Ovary (tissue), 9 donors: ENCODE measurements around the gene PCDHGA1. TPM values are rescaled to one million over a fixed set of nuclear protein-coding genes. Genes with fewer than 3 reads are reported as not detected.
"Not testable (repeated sequence)": the region's sequence is repeated elsewhere in the genome, so short reads cannot be mapped to it uniquely, and the experiment has no call there.

Experiments
- DNase-seq, 5 donors: peaks; one replicate each; pipeline ENCODE4 v3.0.0-alpha.2; 2019 to 2020
- H3K27ac ChIP-seq, 2 donors: fragments of 200-600 bp; one replicate each; pipeline versions ENCODE4 v1.5.1 to v1.8.0; 2019 to 2022
- H3K27me3 ChIP-seq: fragments of 200-600 bp; one replicate; pipeline ENCODE4 v1.8.0; 2022
- H3K36me3 ChIP-seq: fragments of 200-600 bp; sonication (generic); one replicate; pipeline ENCODE4 v1.5.1; 2019
- H3K4me1 ChIP-seq: one replicate; pipeline ENCODE4 v1.8.1; 2013; ENCODE audit warnings: mild to moderate bottlenecking, moderate library complexity; ENCODE audit not compliant: insufficient read depth
- H3K4me3 ChIP-seq: fragments of 200-600 bp; sonication (generic); one replicate; pipeline ENCODE4 v1.5.1; 2017
- H3K9me3 ChIP-seq, 2 donors: fragments of 200-600 bp in 1 of 2; sonication (generic) in 1 of 2; one replicate each; pipeline versions ENCODE4 v1.5.1 to v1.8.1; 2013 to 2019; ENCODE audit warnings: mild to moderate bottlenecking in 1 of 2, moderate library complexity in 1 of 2
- CTCF ChIP-seq, 3 donors: fragments of 450-650 bp in 2 of 3; fragments of 200-600 bp in 1 of 3; IDR thresholded peaks; one replicate each; pipeline versions ENCODE4 v1.5.1 to v1.8.0; 2016 to 2022; ENCODE audit warnings: antibody characterized with exemption in 3 of 3, mild to moderate bottlenecking in 1 of 3
- EP300 ChIP-seq: sonication (generic); formaldehyde crosslinking; IDR thresholded peaks from one replicate; pipeline ENCODE4 v1.6.1; 2017; ENCODE audit warnings: antibody characterized with exemption
- POLR2A ChIP-seq: fragments of 450-650 bp; IDR thresholded peaks from one replicate; pipeline ENCODE4 v1.6.1; 2017; ENCODE audit warnings: antibody characterized with exemption, mild to moderate bottlenecking, moderate library complexity
- whole genome bisulfite sequencing, 3 donors: extraction: QIAGEN DNeasy Blood & Tissue Kit in 1 of 3; methylation state at CpG; one replicate each; pipeline versions ENCODE4 v1.1.5 to v1.1.7; 2013 to 2017; 5-methylcytosine and 5-hydroxymethylcytosine counted together
- intact Hi-C, 4 donors: fragments of 100-400 bp; cut with DNase I; formaldehyde crosslinking; loops; one replicate each; pipeline versions ENCODE4 v1.11.0 to v1.15.1; 2022 to 2023
- polyA plus RNA-seq, 2 donors: library from polyadenylated mRNA; stranded (reverse); fragments of 200-250 nt in 1 of 2; fragments of 350-450 nt in 1 of 2; fragmentation: Illumina TruSeq in 1 of 2; extraction: RNeasy Lipid Tissue Mini Kit (QIAGEN cat#74804) in 1 of 2; gene quantifications; one replicate each; pipeline ENCODE4 v1.2.3, GENCODE V29; 2013 to 2014
- total RNA-seq, 7 donors: library from RNA; depleted of rRNA in 2 of 7; stranded (reverse); fragments of >200 nt in 2 of 7; fragmentation: NEBNext Ultra II Directional in 3 of 7; extraction: Animal tissue kit (Norgen Biotek cat#: 25700) in 3 of 7; gene quantifications; one replicate each; pipeline versions ENCODE4 v1.1.0 to v1.2.4, GENCODE V29; 2016 to 2023
- donor health status: DM: no; HTN: no; CAD: no; lungs with moderate emphysema.
- donor health status: DM: no; HTN: no; CAD: no.
- donor health status: Bipolar disorder and iron deficiency.
- donor health status: DM: yes; HTN: yes; CAD: no.
- donor health status: DM: no; HTN: no; CAD: no.
- donor health status: DM: yes; HTN: yes; CAD: no.

PCDHGA1 gene
- total and polyA plus RNA-seq, 9 donors, result 0.29 to 2.8 (median 0.94) TPM

GRCh38 chr5:141313711-141314110 is 16.6 kb upstream of the PCDHGA1 start:
- Histone ChIP-seq H3K36me3 (no peaks in the 10 kb centered on the region), H3K4me3 (no peak overlapping the region), H3K4me1 (no peaks in the 10 kb centered on the region), H3K27me3 (no peaks in the 10 kb centered on the region), H3K9me3 (peaks cover 13 to 28% of the 10 kb centered on the region in 2 donors), H3K27ac (no peak overlapping the region)
- TF ChIP-seq EP300 (no peak), CTCF (IDR thresholded peaks at IDR 0.05) (no peak), POLR2A (no peak)
- intact Hi-C loops, result no loop called here
- DNase-seq, result no peak

GRCh38 chr5:141316963-141317362 is 13.4 kb upstream of the PCDHGA1 start:
- H3K4me3 ChIP-seq, DNase-seq, H3K4me1 ChIP-seq, intact Hi-C loops, H3K27ac ChIP-seq, H3K27me3 ChIP-seq, H3K36me3 ChIP-seq: not testable (repeated sequence)
- H3K9me3 ChIP-seq, result peaks cover 20 to 39% of the 10 kb centered on the region in 2 donors
- WGBS, 3 donors, result 87 to 89% (median 87%) methylated on average over 4 of the region's 4 CpGs

- Histone ChIP-seq H3K4me3 (peak overlapping the region; percentile 84), H3K27ac (no peak overlapping the region), H3K27me3 (no peaks in the 10 kb centered on the region), H3K36me3 (no peaks in the 10 kb centered on the region), H3K4me1 (peaks cover 3% of the 10 kb centered on the region), H3K9me3 (peaks cover 16 to 37% of the 10 kb centered on the region in 2 donors)
- intact Hi-C loops, result no loop called here
- DNase-seq, result no peak
- WGBS, 3 donors, result 93 to 97% (median 97%) methylated on average over 6 of the region's 6 CpGs
- TF ChIP-seq EP300 (no peak), POLR2A (no peak), CTCF (IDR thresholded peaks at IDR 0.05) (no peak)
Measured at GRCh38 chr5:141319202-141319601, 11.1 kb upstream of the PCDHGA1 start.

- DNase-seq, result no peak
- H3K36me3 ChIP-seq, result no peaks in the 10 kb centered on the region
- TF ChIP-seq EP300 (no peak), CTCF (IDR thresholded peaks at IDR 0.05) (no peak), POLR2A (no peak)
- WGBS, 3 donors, result 68 to 75% (median 70%) methylated on average over 5 of the region's 5 CpGs
- H3K4me3 ChIP-seq, result peak overlapping the region; percentile 84
- peaks cover 3% of the 10 kb centered on the region for H3K4me1 ChIP-seq
- intact Hi-C loops, result loop anchor here in 2 of 4 donors (5.0 to 10.0 kb wide), 2 partner anchors 235 to 243 kb away; no protein-coding TSS in a partner anchor
- H3K9me3 ChIP-seq, result peaks cover 16 to 37% of the 10 kb centered on the region in 2 donors
- H3K27me3 ChIP-seq, result no peaks in the 10 kb centered on the region
- peak overlapping the region in 1 of 2 donors; percentile 99 for H3K27ac ChIP-seq
Measured at GRCh38 chr5:141319699-141320098, 10.6 kb upstream of the PCDHGA1 start.

- intact Hi-C loops, result loop anchor here in 2 of 4 donors (5.0 to 10.0 kb wide), 2 partner anchors 234 to 242 kb away; no protein-coding TSS in a partner anchor
- Histone ChIP-seq H3K27ac (peak within 1 kb of the TSS; percentile 85 to 99), H3K4me1 (peaks cover 3% of the 10 kb centered on the region), H3K36me3 (no peaks in the 10 kb centered on the region), H3K4me3 (peak within 1 kb of the TSS; percentile 84), H3K9me3 (peaks cover 16 to 37% of the 10 kb centered on the region in 2 donors), H3K27me3 (no peaks in the 10 kb centered on the region)
- DNase-seq, result peak; percentile 92 to 95 (median 95)
- peak; percentile 61 to 84 (median 66) for TF ChIP-seq CTCF (IDR thresholded peaks at IDR 0.05)
- TF ChIP-seq POLR2A, result peak; percentile 98
- peak; percentile 37 for TF ChIP-seq EP300
- 1 to 2% (median 1%) methylated on average over 67 of the region's 67 CpGs for WGBS, 3 donors
Measured at GRCh38 chr5:141320225-141321169, 9.8 kb upstream of the PCDHGA1 start, which contains the start of gene TAF7. Gene TAF7, minus strand, starts transcription at chr5:141320784. Its CDS starts 740 bp downstream, at chr5:141320044.
